K562 treated with DMSO at 1 percent for 4 hours (cell line): ENCODE results near the gene SLC46A1. TPM values are rescaled to one million over a fixed set of nuclear protein-coding genes. Genes with fewer than 3 reads are reported as not detected.

Experiments used
- total RNA-seq: library from RNA; unstranded; fragments of 300-600 nt; gene quantifications from 2 replicates; pipeline ENCODE4 v1.2.3, GENCODE V29; 2022; ENCODE audit not compliant: insufficient read depth

The SLC46A1 gene
- total RNA-seq: 1.3 and 2.7 TPM in 2 replicates

GRCh38 chr17:28405632-28406472 is at the start of gene SLC46A1:
Gene SLC46A1, minus strand, starts transcription at chr17:28406212. Its CDS starts 98 bp downstream, at chr17:28406114.

GRCh38 chr17:28371245-28372202 is 34.5 kb downstream of the SLC46A1 start, which contains the start of gene SARM1:
Gene SARM1, plus strand, starts transcription at chr17:28371694. Its CDS starts 339 bp downstream, at chr17:28372033.

GRCh38 chr17:28370035-28370743 is 35.8 kb downstream of the SLC46A1 start, which contains the start of gene VTN:
Gene VTN, minus strand, starts transcription at chr17:28370307. Its CDS starts 104 bp downstream, at chr17:28370203.

GRCh38 chr17:28364665-28365363 is 41.2 kb downstream of the SLC46A1 start, which contains the start of gene SEBOX:
Gene SEBOX, minus strand, starts transcription at chr17:28365199. Its CDS starts 48 bp downstream, at chr17:28365151.

GRCh38 chr17:28357061-28357900 is 48.7 kb downstream of the SLC46A1 start, which contains the start of gene POLDIP2:
Gene POLDIP2, minus strand, starts transcription at chr17:28357527. Its CDS starts 79 bp downstream, at chr17:28357448.

Other genes with a start within 250 kb of the SLC46A1 start
- 19.2 and 25.7 TPM in 2 replicates for gene TMEM97, start 87.0 kb downstream of the SLC46A1 start, total RNA-seq
- 45.9 and 48.3 TPM in 2 replicates for gene IFT20, start 70.7 kb downstream of the SLC46A1 start, total RNA-seq
- 10.5 and 16.4 TPM in 2 replicates for gene TNFAIP1, start 70.5 kb downstream of the SLC46A1 start, total RNA-seq
- gene POLDIP2, start 48.7 kb downstream of the SLC46A1 start, total RNA-seq: 69.0 and 78.3 TPM in 2 replicates
- gene SEBOX, start 41.0 kb downstream of the SLC46A1 start, total RNA-seq: not detected in 2 replicates
- gene VTN, start 35.9 kb downstream of the SLC46A1 start, total RNA-seq: 0.47 TPM in 1 of 2 replicates, not detected in the other
- gene SARM1, start 34.5 kb downstream of the SLC46A1 start, total RNA-seq: 1.3 and 3.2 TPM in 2 replicates
- not detected in 2 replicates for gene SLC13A2, start 67.4 kb upstream of the SLC46A1 start, total RNA-seq
- gene FOXN1, start 100.1 kb upstream of the SLC46A1 start, total RNA-seq: not detected in 2 replicates
- 29.6 and 34.4 TPM in 2 replicates for gene UNC119, start 146.4 kb upstream of the SLC46A1 start, total RNA-seq
- 92.0 and 97.4 TPM in 2 replicates for gene PIGS, start 165.3 kb upstream of the SLC46A1 start, total RNA-seq
- gene ALDOC, start 170.7 kb upstream of the SLC46A1 start, total RNA-seq: 52.1 and 58.6 TPM in 2 replicates
- gene SPAG5, start 192.8 kb upstream of the SLC46A1 start, total RNA-seq: 93.5 and 110 TPM in 2 replicates
- 17.6 and 21.9 TPM in 2 replicates for gene RSKR, start 208.0 kb upstream of the SLC46A1 start, total RNA-seq
- 47.7 and 60.6 TPM in 2 replicates for gene BLTP2, start 238.9 kb upstream of the SLC46A1 start, total RNA-seq